Measurements from ENCODE around the gene NUP188.

GRCh38 chr9:129009584-129010141 lies 62.2 kb downstream of the NUP188 start:
- TF ChIP-seq CTCF (IDR thresholded peaks at IDR 0.05; ENCODE audit: insufficient read depth, low read depth, low read length) (no peak), EZH2 (IDR thresholded peaks at IDR 0.05; ENCODE audit: insufficient read depth, low read length) (no peak)
